Right renal cortex interstitium (tissue), 3 donors: ENCODE data around the gene PLCG2. TPM values are rescaled to one million over a fixed set of nuclear protein-coding genes. Genes with fewer than 3 reads are reported as not detected.
"Not testable (repeated sequence)": the region's sequence is repeated elsewhere in the genome, so short reads cannot be mapped to it uniquely, and the experiment has no call there.

ENCODE experiments used
- DNase-seq, 3 donors: peaks; one replicate each; pipeline ENCODE4 v3.0.0-alpha.2; 2013; ENCODE audit warnings: low read depth in 3 of 3, low spot score in 2 of 3
- polyA plus RNA-seq, 3 donors: library from polyadenylated mRNA; unstranded; fragments of 120-200 nt; gene quantifications; one replicate each; pipeline ENCODE4 v1.2.1, GENCODE V29; 2013; ENCODE audit not compliant: insufficient read length in 3 of 3

Gene PLCG2
- polyA plus RNA-seq, 3 donors = 37.6 to 50.2 (median 40.7) TPM

GRCh38 chr16:81873843-81874752 lies 95.0 kb downstream of the PLCG2 start:
- no peak for DNase-seq

- no peak for DNase-seq
Measured at GRCh38 chr16:81875461-81875860, 96.4 kb downstream of the PLCG2 start.

- DNase-seq = no peak
Measured at GRCh38 chr16:81876273-81876900, 97.3 kb downstream of the PLCG2 start.

- not testable (repeated sequence) for DNase-seq
Measured at GRCh38 chr16:81877490-81877889, 98.4 kb downstream of the PLCG2 start.

GRCh38 chr16:81878529-81878928 lies 99.4 kb downstream of the PLCG2 start:
- DNase-seq = no peak

GRCh38 chr16:81879625-81880024 lies 100.5 kb downstream of the PLCG2 start:
- no peak for DNase-seq

GRCh38 chr16:81880816-81881215 lies 101.7 kb downstream of the PLCG2 start:
- no peak for DNase-seq

- DNase-seq = no peak
Measured at GRCh38 chr16:81881228-81881627, 102.1 kb downstream of the PLCG2 start.

GRCh38 chr16:81882559-81882958 lies 103.5 kb downstream of the PLCG2 start:
- DNase-seq = no peak

- DNase-seq = no peak
Measured at GRCh38 chr16:81883235-81883634, 104.1 kb downstream of the PLCG2 start.

- no peak for DNase-seq
Measured at GRCh38 chr16:81885976-81886586, 107.0 kb downstream of the PLCG2 start.

GRCh38 chr16:81888520-81889394 lies 109.7 kb downstream of the PLCG2 start:
- DNase-seq = no peak

GRCh38 chr16:81891736-81892364 lies 112.8 kb downstream of the PLCG2 start:
- DNase-seq = no peak

GRCh38 chr16:81894592-81894991 lies 115.5 kb downstream of the PLCG2 start:
- DNase-seq = no peak

GRCh38 chr16:81896902-81897301 lies 117.8 kb downstream of the PLCG2 start:
- DNase-seq = no peak

GRCh38 chr16:81899601-81900000 lies 120.5 kb downstream of the PLCG2 start:
- DNase-seq = no peak

GRCh38 chr16:81900014-81900413 lies 120.9 kb downstream of the PLCG2 start:
- no peak for DNase-seq

GRCh38 chr16:81900456-81900855 lies 121.4 kb downstream of the PLCG2 start:
- DNase-seq = no peak

- DNase-seq = peak in 1 of 3 donors; percentile 5
Measured at GRCh38 chr16:81901484-81901883, 122.4 kb downstream of the PLCG2 start.

- DNase-seq = no peak
Measured at GRCh38 chr16:81902025-81902424, 122.9 kb downstream of the PLCG2 start.
